RWPE2 (cell line): ENCODE data around the gene NDFIP2.
"Not testable (repeated sequence)": the region's sequence is repeated elsewhere in the genome, so short reads cannot be mapped to it uniquely, and the experiment has no call there.

Experiments
- ATAC-seq: fragments of 200-7000 bp; cut with Tn5 transposase; 3 replicates; pipeline ENCODE4 v1.9.1; 2021; ENCODE audit warnings: low read depth
- DNase-seq: peaks from one replicate; pipeline ENCODE4 v3.0.0-alpha.2; 2020; ENCODE audit warnings: low spot score
- H3K27ac ChIP-seq: fragments of 450-650 bp; 2 replicates; pipeline ENCODE4 v1.5.1; 2017; ENCODE audit warnings: mild to moderate bottlenecking; ENCODE audit not compliant: poor library complexity, severe bottlenecking
- H3K27me3 ChIP-seq: fragments of 250-450 bp; sonication (Bioruptor Pico); 2 replicates; pipeline ENCODE4 v1.5.1; 2021; ENCODE audit warnings: mild to moderate bottlenecking, moderate library complexity; ENCODE audit not compliant: insufficient read depth, poor library complexity, severe bottlenecking
- H3K36me3 ChIP-seq: fragments of 250-450 bp; sonication (Bioruptor Pico); 2 replicates; pipeline ENCODE4 v1.5.1; 2020; ENCODE audit warnings: low read depth, mild to moderate bottlenecking, moderate library complexity
- H3K4me1 ChIP-seq: fragments of 250-450 bp; sonication (Bioruptor Pico); 2 replicates; pipeline ENCODE4 v1.5.1; 2021; ENCODE audit warnings: mild to moderate bottlenecking, moderate library complexity; ENCODE audit not compliant: insufficient read depth, poor library complexity, severe bottlenecking
- H3K4me3 ChIP-seq: fragments of 250-450 bp; sonication (Bioruptor Pico); 2 replicates; pipeline ENCODE4 v1.5.1; 2021; ENCODE audit warnings: mild to moderate bottlenecking, moderate library complexity; ENCODE audit not compliant: severe bottlenecking
- H3K9me3 ChIP-seq: fragments of 250-450 bp; sonication (Bioruptor Pico); 2 replicates; pipeline ENCODE4 v1.5.1; 2021; ENCODE audit warnings: mild to moderate bottlenecking, moderate library complexity; ENCODE audit not compliant: severe bottlenecking
- CTCF ChIP-seq: fragments of 450-650 bp; IDR thresholded peaks from one replicate; pipeline ENCODE4 v1.5.1; 2017; ENCODE audit warnings: mild to moderate bottlenecking, moderate library complexity; ENCODE audit not compliant: poor library complexity, severe bottlenecking

The NDFIP2 gene

GRCh38 chr13:79566118-79566517 lies 85.2 kb downstream of the NDFIP2 start:
- no peaks in the 10 kb centered on the region for H3K36me3 ChIP-seq
- ATAC-seq (no peak), DNase-seq (no peak)
- no peak for TF ChIP-seq CTCF
- no peak overlapping the region for H3K4me3 ChIP-seq
- H3K27me3 ChIP-seq = no peaks in the 10 kb centered on the region
- H3K4me1 ChIP-seq = no peaks in the 10 kb centered on the region
- H3K27ac ChIP-seq = no peak overlapping the region
- H3K9me3 ChIP-seq = no peaks in the 10 kb centered on the region

- no peak for TF ChIP-seq CTCF
- Histone ChIP-seq H3K9me3 (no peaks in the 10 kb centered on the region), H3K36me3 (no peaks in the 10 kb centered on the region), H3K4me1 (no peaks in the 10 kb centered on the region), H3K27ac (no peak overlapping the region), H3K4me3 (no peak overlapping the region), H3K27me3 (no peaks in the 10 kb centered on the region)
- DNase-seq = no peak
- ATAC-seq = no peak
Observed at GRCh38 chr13:79571147-79571546, 90.2 kb downstream of the NDFIP2 start.

GRCh38 chr13:79573892-79574291 lies 92.9 kb downstream of the NDFIP2 start:
- not testable (repeated sequence) for H3K4me1 ChIP-seq, H3K4me3 ChIP-seq, H3K36me3 ChIP-seq, DNase-seq, H3K27ac ChIP-seq, H3K27me3 ChIP-seq, H3K9me3 ChIP-seq, ATAC-seq

- Histone ChIP-seq H3K9me3 (no peaks in the 10 kb centered on the region), H3K27me3 (no peaks in the 10 kb centered on the region), H3K36me3 (no peaks in the 10 kb centered on the region), H3K27ac (no peak overlapping the region), H3K4me3 (no peak overlapping the region), H3K4me1 (no peaks in the 10 kb centered on the region)
- DNase-seq (no peak), ATAC-seq (peak; percentile 58; the same call in 2 of the 3 replicates)
- no peak for TF ChIP-seq CTCF
Observed at GRCh38 chr13:79581870-79582315, 100.9 kb downstream of the NDFIP2 start.

- H3K9me3 ChIP-seq = peaks cover 2% of the 10 kb centered on the region
- H3K36me3 ChIP-seq = no peaks in the 10 kb centered on the region
- H3K4me3 ChIP-seq = no peak overlapping the region
- DNase-seq (no peak), ATAC-seq (no peak)
- TF ChIP-seq CTCF = no peak
- H3K27ac ChIP-seq = no peak overlapping the region
- no peaks in the 10 kb centered on the region for H3K27me3 ChIP-seq
- H3K4me1 ChIP-seq = no peaks in the 10 kb centered on the region
Observed at GRCh38 chr13:79582896-79583295, 101.9 kb downstream of the NDFIP2 start.
